DMS153 treated with DMSO at 0.1 percent for 48 hours (cell line): Measurements from ENCODE around the gene PIK3IP1.
"Not testable (repeated sequence)": the region's sequence is repeated elsewhere in the genome, so short reads cannot be mapped to it uniquely, and the experiment has no call there.

Experiments
- DNase-seq: peaks from one replicate; lab custom pipeline; 2025; ENCODE audit not compliant: unreplicated experiment; lab: John Stamatoyannopoulos, UW

PIK3IP1 gene, protein sequence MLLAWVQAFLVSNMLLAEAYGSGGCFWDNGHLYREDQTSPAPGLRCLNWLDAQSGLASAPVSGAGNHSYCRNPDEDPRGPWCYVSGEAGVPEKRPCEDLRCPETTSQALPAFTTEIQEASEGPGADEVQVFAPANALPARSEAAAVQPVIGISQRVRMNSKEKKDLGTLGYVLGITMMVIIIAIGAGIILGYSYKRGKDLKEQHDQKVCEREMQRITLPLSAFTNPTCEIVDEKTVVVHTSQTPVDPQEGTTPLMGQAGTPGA

DNA sequence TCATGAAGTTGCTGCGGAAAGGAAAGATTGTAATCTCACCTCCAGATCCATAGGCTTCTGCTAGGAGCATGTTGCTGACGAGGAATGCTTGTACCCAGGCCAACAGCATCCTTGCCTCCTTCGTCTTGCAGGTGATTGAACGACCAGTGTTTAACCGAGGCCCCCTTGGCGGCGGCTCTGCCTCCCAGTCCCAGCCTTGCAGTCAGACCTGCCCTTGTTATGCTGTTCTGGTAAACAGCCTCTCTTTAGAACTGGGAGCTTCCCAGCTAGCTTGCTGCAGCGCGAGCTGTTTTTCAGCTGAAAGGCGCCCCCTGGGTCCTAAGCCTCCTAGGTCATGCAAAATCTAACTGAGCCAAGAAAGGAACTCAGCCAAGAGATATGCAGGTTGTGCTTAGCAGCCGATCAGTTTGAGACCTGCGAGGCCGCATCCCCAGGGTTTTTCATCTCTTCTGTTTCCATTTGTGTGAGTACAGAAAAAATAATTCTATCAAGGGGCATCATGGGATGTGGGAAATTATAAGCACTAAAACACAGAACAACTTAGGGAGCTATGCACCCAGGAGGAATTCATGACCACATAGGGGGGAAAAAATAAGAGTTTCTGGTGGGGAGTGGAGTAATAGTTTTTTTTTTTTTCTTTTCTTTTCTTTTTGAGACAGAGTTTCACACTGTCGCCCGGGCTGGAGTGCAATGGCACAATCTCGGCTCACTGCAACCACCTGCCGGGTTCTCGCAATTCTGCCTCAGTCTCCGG, at the start of gene PIK3IP1:
Gene PIK3IP1 (minus strand): TSS at position 253 of the 754 bp plus-strand sequence. CDS start 144 bp downstream, at position 109.
- DNase-seq: peak; percentile 73

DNA sequence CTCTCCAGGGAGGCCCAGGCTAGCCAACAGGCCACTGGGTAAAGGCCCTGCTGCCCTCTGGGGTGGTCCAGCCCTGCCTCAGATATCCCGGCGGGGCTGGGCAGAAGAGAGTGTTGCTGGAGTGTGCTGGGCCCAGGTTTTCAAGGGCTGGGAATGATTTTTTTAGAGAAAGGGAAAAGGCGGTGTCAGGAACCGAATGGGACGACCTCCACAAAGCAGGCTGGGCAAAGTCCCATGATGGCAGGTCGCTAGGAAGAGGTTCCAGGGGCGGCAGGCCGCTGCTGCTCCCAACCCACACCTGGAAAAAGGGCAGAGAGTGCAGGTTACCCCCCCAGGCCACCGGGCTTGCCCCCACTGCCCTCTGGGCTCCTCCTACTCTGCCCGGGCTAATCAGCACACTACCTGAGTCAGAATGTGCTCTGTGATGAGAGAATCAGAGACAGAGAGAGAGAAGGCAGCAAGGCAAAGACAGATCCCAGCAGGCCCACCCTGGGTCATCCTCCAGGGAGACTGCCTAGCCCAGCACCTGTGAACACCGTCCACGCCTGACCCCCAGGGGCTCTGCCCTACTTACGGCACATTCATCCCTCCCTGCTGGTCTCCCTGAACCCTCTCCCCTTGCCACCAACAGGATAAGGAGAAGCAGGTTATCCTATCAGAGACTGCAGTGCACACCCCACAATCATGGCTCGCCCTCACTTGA, 49.2 kb upstream of the PIK3IP1 start:
- DNase-seq: no peak

DNA sequence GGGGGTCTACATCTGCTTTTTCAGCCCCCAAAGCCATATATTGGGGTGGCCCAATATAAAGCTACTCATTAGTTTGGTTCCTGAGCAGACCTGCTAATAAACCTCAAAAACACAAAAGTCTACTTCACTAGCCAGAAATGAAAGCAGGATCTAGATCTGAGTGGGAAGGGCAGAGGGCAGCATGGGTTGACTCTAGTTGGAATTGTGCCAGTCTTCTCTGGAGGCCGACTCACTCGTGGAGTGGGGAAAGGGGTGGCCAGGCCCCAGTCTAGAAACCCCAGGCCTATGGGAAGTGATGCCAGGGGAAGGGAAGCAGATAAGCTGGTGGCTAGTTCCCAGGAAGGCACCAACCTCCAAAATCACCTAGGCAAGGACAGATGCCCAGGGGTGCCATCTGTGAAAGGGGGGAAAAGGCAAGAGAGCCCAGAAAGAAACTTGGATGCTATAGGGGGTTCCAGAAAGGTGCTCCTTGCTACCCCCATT, 48.5 kb upstream of the PIK3IP1 start:
- no peak for DNase-seq

DNA sequence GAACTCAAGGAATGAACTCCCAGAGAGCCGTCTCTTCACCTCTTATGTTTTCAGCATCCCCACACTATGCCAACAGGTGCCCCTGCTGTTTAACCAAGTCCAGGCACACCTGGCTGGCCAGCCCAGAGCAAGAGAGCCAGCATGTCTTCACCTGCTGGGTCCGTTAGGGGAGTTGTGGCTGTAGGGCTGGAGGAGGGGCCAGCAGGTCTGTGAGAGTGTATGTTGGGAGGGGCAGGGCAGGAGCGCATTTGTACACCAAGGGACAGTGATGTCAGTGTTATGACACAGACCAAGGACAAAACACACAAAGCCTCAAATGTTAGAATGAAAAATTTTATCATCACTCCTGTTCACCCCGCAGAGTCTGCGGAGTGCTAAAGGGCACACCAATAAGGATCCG, 48.1 kb upstream of the PIK3IP1 start:
- no peak for DNase-seq

DNA sequence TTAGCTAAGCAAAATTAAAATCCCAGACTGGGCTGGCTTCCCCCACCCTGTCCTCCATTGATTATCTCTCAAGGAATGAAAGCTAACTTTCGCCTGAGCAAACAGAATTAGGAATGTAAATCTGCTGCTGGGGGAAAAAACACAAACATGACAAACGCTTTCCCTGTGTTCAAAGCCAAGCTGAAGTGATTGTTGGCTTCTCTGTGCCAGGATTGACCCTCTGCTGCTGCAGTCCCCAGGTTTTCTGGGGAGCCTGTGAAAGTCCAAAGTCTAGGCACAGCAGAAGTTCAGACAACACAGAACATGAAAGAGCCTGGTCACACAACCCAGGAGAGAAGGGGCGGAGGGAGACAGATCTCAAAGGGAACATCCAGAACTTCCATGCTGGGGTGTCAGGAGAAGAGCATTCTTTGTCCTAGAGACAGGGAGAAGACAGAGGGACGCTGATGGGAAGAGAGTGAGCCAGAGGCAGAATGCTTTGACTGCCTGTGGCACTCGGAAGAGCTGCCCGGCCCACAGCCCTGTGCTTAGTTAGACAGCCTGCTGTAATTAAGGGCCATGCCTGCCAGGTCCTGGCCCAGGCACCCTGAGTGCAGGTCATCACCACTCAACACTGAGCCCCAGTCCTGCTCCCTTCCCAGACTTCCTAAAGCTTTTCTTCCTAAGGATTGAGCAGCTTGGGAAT, 47.0 kb upstream of the PIK3IP1 start:
- DNase-seq: no peak

DNA sequence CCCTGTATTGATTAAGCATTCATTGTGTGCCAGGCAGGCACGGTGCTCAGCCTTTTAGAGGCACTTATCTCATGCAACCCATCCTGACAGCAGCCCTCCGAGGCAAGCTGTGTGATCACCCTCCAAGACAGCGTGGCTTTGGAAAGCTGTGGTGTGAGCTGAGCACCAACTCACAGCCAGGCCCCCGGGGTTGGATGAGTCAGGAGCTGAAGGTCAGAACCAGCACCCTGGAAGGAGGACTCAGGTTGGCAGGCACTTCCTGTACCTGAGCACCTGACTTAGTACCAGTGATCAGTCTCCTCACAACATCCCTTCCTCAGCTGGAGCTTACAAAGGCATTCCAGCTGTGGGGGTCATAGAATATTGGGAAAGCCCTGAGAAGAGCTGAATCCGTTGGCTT, 44.9 kb upstream of the PIK3IP1 start:
- DNase-seq: no peak

DNA sequence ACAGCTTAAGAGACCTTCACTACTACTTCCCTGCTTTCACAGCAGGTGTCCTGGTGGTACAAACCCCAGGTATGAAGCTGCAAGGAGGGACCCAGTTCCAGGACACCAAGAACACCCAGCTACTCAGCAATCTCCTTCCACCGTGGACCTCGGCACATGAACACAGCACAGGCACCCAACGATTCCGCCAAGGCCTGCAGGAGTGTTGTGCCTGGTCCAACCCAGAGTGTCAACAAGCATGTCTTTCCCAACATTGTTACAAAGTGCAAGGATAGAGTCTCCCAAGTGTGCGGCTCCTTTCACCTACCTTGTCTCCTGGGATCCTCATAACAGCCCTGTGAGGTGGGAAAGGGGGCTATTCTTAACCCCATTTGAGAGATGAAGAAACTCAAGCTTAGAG, 42.0 kb upstream of the PIK3IP1 start:
- DNase-seq: no peak

DNA sequence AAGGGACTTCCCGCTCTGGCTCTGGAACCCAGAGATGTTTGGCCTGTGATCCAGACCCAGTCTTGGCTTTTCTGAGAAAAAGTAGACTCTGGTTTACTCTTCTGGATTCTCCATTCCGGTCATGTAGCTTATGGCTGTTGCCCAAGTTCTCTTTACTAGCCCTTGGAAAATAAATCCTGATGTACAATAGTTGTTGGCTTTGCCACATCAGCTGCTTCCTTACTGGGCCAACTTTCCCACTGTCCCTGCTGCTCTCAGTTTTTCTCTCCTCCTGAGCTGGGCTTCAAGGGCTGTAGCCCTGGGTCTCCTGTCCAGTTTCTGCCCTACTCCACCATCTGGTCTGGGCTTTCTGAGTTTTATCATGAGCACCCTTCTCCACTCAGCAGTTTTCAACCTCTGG, 41.4 kb upstream of the PIK3IP1 start:
- DNase-seq: no peak

DNA sequence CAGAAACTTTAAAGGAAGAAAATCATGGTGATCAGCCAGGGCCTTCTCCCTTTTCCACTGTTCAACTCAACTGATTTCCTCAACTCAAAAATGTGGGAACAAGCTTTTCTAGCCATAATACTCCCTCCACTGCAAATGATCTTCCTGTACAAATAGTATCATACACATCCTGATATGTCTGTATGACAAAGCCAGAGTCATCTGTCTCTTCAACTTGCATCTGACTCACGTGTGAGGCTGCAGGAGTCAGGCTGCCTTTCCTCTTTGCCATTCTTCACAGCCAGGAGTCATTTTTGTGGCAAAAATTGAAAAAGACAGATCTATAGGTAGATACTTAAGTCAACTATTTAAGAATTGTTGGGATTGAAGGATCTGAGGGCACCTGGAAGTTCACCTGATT, 40.6 kb upstream of the PIK3IP1 start:
- no peak for DNase-seq

DNA sequence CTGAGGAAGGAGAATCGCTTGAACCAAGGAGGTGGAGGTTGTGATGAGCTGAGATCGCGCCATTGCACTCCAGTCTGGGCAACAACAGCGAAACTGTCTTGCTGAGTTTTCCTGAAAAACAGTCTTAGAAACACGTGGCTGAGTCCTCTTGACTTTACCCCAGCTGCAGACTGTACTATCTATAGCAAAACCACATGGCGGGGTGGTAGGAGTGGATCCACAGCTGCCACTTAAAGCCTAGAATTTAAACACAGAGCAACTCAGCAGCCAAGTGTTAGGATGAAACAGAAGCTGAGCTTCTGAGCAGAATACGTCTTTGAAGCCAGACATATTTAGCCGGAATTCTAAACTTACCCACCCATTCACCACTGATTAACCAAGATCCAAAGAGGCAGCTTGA, 39.7 kb upstream of the PIK3IP1 start:
- DNase-seq: no peak

DNA sequence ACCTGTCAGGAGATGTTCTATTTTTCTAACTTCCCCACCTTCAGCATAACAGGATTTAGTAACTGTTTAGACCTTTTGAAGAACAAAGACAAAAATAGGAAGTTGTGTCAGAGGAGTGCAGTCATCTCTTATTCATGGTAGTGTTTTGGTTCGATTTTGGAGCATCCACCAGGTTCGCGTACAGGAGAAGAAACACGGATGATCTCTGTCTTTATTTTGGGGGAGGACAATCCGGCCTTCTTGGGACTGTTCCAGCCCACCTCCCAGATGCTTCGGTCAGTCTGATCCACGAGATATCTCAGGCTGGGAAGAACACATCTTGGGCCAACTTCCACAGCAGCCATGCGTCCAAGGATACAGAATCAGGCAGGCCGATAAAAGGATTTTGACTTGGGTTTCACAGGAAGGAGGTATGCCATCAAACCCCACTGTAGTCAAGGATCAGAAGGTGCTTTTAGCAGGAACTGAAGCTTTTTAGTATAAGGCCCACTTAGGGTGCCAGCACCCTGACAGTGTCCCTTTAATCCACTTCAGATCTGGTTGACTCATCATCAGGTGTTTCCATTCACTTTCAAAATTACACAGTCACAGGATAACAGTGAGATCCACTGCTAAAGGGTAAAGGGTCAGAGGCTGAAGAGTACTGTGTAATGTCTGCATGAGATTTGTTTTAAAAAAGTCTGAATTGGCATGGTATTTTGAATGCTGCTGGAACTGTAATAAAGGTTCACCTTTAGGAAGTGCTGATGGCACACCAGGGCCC, 37.3 kb upstream of the PIK3IP1 start:
- DNase-seq: no peak

DNA sequence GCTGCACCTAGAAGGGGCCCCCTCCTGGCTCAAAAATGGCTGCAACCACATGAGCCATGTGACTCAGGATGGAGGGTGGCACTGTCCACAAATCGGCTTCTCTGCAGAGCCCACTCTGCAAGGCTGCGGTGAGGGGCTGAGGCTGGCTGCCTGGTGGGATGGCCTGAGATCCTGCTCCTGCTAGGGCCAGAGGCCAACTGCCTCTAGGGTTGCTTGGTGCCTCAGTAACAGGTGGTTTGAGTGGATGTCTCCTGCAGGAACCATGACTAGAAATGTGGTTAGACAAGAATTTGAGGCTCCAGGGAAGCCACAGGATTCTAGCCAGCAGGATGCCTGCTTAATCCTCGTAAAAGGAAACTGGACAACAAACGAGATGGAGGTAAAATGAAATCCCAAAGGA, 36.7 kb upstream of the PIK3IP1 start:
- DNase-seq: no peak

DNA sequence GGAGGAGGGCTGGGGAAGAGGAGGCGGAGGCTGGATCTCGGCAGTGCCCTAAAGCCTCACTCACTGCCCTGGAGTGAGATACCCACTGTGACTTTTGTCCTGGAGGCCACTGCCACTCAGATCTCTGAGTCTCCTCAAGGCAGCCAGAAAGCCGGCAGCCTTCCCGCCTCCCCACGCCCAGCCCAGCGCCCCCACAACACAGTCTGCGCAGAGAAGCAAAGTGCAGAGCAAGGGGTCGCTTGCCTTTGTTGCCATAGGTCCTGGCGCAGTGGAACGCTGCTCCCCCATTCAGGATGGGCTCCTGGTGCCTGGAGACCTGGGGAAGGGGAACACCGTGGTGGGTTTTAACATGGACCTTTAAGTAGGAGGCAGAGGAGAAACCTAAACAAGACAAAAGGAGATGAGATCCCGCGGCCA, 36.3 kb upstream of the PIK3IP1 start:
- DNase-seq: no peak

DNA sequence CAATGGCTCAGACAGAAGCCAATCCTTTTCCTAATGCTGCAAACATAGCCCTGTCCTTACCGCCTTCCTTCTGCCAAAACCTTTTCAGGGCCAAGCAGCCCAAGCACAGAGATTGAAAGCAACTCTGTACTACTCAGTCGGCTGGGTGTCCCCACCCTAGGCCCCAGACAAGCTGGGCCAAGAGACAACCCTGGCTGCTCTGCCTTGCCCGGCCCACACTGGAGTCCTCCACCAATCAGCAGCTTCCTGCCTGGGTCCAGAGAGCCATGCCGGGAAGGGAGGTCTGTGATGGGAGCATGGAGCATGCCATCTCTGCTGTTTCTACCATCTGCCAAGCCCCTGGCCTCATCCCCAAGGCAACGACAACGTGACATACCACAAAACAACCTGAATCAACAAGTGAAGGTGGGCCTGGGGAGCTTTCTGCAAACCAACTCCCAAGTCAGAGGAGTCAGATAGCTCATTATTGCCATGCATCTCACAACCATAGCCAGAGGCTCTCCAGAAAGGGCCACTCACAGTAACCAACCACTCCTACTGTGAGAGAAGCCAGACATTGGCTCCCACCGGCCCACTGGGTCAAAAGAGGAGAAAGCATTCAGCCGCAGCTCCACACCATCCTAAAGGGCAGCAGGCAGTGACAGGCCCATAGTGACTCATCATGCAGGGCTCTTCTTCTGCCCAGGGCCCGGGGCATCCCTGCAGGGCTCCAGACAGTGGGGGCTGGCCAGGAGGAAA, 35.7 kb upstream of the PIK3IP1 start:
- no peak for DNase-seq

DNA sequence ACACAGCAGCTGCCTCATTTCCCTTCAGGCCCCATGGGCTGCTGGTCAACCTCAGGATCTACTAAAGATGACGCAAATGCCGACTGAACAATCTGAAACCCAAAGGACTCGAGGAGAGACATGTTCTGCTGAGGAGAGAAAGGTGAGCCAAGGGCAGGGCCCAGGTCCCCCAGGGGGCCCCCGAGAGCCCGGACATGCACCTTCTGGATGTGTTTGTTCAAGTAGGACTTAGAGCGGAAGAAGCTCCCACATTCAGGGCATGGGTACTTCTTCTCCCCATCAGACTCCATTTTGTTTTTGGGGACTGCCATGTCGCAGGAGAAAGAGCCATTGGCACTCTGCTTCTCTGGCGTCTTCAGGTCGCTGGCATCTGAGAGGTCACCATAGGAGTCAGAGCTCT, 34.6 kb upstream of the PIK3IP1 start:
- no peak for DNase-seq

DNA sequence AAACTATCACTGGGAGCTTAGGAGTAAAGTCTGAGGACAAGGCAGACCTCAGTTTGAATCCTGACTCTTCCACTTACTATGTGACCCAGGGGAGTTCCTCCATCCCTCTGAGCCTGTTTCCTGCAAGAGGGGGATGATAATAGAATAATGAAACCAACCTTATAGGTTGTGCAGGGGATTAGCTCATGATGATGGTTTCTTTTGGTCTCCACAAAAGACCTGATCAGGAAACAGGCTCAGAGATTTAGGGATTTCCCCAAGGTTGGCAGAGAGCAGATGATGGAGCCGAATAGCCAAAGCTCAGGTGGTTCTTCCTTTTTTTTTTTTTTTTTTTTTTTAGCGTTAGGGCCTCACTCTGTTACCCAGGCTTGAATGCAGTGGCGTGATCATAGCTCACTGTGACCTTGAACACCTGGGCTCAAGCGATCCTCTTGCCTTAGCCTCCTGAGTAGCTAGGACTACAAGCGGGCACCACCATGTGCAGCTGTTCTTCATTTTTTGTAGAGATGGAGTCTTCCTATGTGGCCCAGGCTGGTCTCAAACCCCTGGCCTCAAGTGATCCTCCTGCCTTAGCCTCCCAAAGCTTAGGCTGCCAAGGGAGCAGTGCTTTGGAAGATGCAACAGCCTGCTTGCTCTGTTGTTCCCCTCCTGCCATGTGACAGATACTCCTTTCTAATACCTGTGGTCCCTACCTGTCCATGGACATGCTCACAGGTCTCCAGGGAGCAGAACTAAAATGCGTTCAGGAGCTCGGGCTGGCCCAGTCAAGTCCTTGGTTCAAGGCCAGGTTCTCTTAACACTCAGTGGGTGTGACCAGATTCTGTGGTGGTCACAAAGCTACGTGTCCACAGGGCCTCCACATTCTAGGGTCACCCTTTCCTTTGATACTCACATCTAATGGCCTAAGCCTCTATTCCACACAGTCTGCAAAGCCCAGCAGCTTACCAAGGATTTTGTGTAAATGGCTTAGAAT, 31.6 kb upstream of the PIK3IP1 start:
- DNase-seq: no peak

DNA sequence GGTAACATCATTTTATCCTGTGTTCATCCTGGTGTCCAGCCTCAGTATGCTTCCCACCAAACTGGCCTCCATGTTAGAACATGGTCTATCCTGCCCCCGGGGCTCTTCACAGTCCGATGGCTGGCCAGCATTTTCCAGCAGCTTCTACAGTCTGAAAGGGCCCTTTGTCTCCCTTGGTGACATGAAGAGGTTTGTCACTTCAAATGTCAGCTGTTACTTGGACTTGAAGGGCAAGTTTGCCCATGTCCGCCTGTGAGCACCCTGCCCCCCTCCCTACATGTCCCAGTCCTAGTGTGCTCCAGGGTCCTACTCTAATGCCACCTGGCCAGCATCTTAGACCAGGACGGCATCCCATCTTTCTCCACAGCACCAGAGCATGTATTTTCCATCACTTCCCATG, 29.1 kb upstream of the PIK3IP1 start:
- no peak for DNase-seq

DNA sequence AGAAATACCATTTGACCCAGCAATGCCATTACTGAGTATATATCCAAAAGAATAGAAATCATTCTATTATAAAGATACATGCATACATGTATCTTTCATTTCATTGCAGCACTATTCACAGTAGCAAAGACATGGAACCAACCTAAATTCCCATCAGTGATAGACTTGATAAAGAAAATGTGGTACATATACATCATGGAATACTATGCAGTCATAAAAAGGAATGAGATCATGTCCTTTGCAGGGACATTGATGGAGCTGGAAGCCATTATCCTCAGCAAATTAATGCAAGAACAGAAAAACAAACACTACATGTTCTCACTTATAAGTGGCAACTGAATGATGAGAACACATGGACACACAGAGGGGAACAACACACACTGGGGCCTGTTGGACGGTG, 21.9 kb upstream of the PIK3IP1 start:
- not testable (repeated sequence) for DNase-seq
